K562 (cell line): ENCODE data around the gene EGFL6. TPM values are rescaled to one million over a fixed set of nuclear protein-coding genes. Genes with fewer than 3 reads are reported as not detected.

Source experiments
- ATF3 ChIP-seq, 2 experiments: fragments of 450-650 bp in 1 of 2; sonication (generic) in 1 of 2; formaldehyde crosslinking in 1 of 2; IDR thresholded peaks in 1 of 2; conservative IDR thresholded peaks in 1 of 2; 2 replicates each; pipeline versions ENCODE4 v1.6.1 to v1.8.1; 2016 to 2023; ENCODE audit warnings: mild to moderate bottlenecking in 2 of 2, moderate library complexity in 2 of 2, inconsistent platforms in 1 of 2, missing genetic modification reagents in 1 of 2
- CEBPG ChIP-seq, 3 experiments: fragments of 200-800 bp in 1 of 3; sonication (Bioruptor generic) in 1 of 3; sonication (generic) in 1 of 3; formaldehyde crosslinking in 1 of 3; IDR thresholded peaks in 2 of 3; conservative IDR thresholded peaks in 1 of 3; 2 replicates each; pipeline versions ENCODE4 v1.6.1 to v1.8.0; 2016 to 2022; ENCODE audit warnings: missing compliant biosample characterization in 2 of 3, missing genetic modification characterization in 2 of 3, mild to moderate bottlenecking in 1 of 3, missing genetic modification reagents in 1 of 3
- HBP1 ChIP-seq: fragments of 450-650 bp; formaldehyde crosslinking; IDR thresholded peaks from 2 replicates; pipeline ENCODE4 v1.4.0; 2022; ENCODE audit warnings: missing genetic modification characterization
- HEY1 ChIP-seq: fragments of 250-450 bp; sonication (Bioruptor Pico); IDR thresholded peaks from 2 replicates; pipeline ENCODE4 v1.5.0; 2020; ENCODE audit warnings: mild to moderate bottlenecking, moderate library complexity, borderline replicate concordance
- HLTF ChIP-seq: fragments of 450-650 bp; IDR thresholded peaks from 2 replicates; pipeline ENCODE4 v1.6.1; 2016
- MAZ ChIP-seq, 2 experiments: fragments of 450-650 bp in 1 of 2; sonication (generic) in 1 of 2; formaldehyde crosslinking; IDR thresholded peaks in 1 of 2; conservative IDR thresholded peaks in 1 of 2; 2 replicates each; pipeline versions ENCODE4 v1.4.0 to v1.5.0; 2020; ENCODE audit warnings: mild to moderate bottlenecking in 1 of 2, missing genetic modification reagents in 1 of 2
- MYNN ChIP-seq, 2 experiments: sonication (generic); formaldehyde crosslinking in 1 of 2; IDR thresholded peaks; 2 replicates each; pipeline versions ENCODE4 v1.5.0 to v1.6.1; 2016 to 2020; ENCODE audit warnings: antibody characterized with exemption in 1 of 2, missing genetic modification reagents in 1 of 2
- NFRKB ChIP-seq: fragments of 450-650 bp; IDR thresholded peaks from 2 replicates; pipeline ENCODE4 v1.6.1; 2016; ENCODE audit warnings: low read depth
- PKNOX1 ChIP-seq: fragments of 450-650 bp; IDR thresholded peaks from 2 replicates; pipeline ENCODE4 v1.6.1; 2016
- PML ChIP-seq: IDR thresholded peaks from 2 replicates; pipeline ENCODE4 v1.6.1; 2012; ENCODE audit warnings: low read length, inconsistent platforms
- PURB ChIP-seq: sonication (generic); formaldehyde crosslinking; IDR thresholded peaks from 2 replicates; pipeline ENCODE4 v1.9.0; 2021; ENCODE audit warnings: low read depth, mild to moderate bottlenecking, missing genetic modification reagents
- RCOR1 ChIP-seq, 2 experiments: IDR thresholded peaks; 2 replicates each; pipeline ENCODE4 v1.6.1; 2012; ENCODE audit warnings: low read depth in 2 of 2, low read length in 2 of 2, borderline replicate concordance in 1 of 2, improper control_type of control experiment in 1 of 2
- SIN3A ChIP-seq, 2 experiments: fragments of 150-350 bp in 1 of 2; IDR thresholded peaks; 2 replicates each; pipeline ENCODE4 v1.6.1; 2011 to 2016; ENCODE audit warnings: borderline replicate concordance in 2 of 2, low read depth in 2 of 2, low read length in 2 of 2, mild to moderate bottlenecking in 2 of 2, moderate library complexity in 2 of 2; ENCODE audit not compliant: control insufficient read depth in 1 of 2
- TCFL5 ChIP-seq: fragments of 250-450 bp; sonication (Bioruptor Pico); conservative IDR thresholded peaks from 2 replicates; pipeline ENCODE4 v1.6.1; 2021; ENCODE audit warnings: mild to moderate bottlenecking, moderate library complexity, matching md5 sums
- TRIM25 ChIP-seq: fragments of 450-650 bp; IDR thresholded peaks from 2 replicates; pipeline ENCODE4 v1.7.0; 2016; ENCODE audit warnings: borderline replicate concordance
- ZBTB1 ChIP-seq: sonication (generic); formaldehyde crosslinking; IDR thresholded peaks from 2 replicates; pipeline ENCODE4 v1.8.1; 2023; ENCODE audit warnings: missing genetic modification reagents, low read depth, mild to moderate bottlenecking, borderline replicate concordance
- ZNF592 ChIP-seq: fragments of 450-650 bp; IDR thresholded peaks from 2 replicates; pipeline ENCODE4 v1.6.1; 2017; ENCODE audit warnings: antibody characterized with exemption, mild to moderate bottlenecking
- polyA plus RNA-seq, 8 experiments: library from polyadenylated mRNA; depleted of rRNA in 4 of 8; stranded (reverse) in 5 of 8; unstranded in 3 of 8; fragments of >200 nt; fragmentation: Nextera tagmentation in 2 of 8; fragmentation: Illumina TruSeq in 1 of 8; extraction: Ambion mirVana in 2 of 8; extraction: Trizol in 1 of 8; gene quantifications; 2 replicates each; pipeline versions ENCODE4 v1.2.1 to v1.2.3, GENCODE V29; 2011 to 2014; ENCODE audit warnings: inconsistent platforms in 1 of 8, missing spikeins in 1 of 8
- total RNA-seq, 7 experiments: library from RNA; depleted of rRNA in 6 of 7; stranded (reverse); fragments of >200 nt in 6 of 7; fragmentation: Illumina TruSeq in 2 of 7; extraction: Trizol in 2 of 7; gene quantifications; 2 replicates each; pipeline versions ENCODE4 v1.2.1 to v1.2.3, GENCODE V29; 2011 to 2021; ENCODE audit warnings: low replicate concordance in 1 of 7

EGFL6 gene
- total and polyA plus RNA-seq, 9 of the 15 experiments (the other 6 are each of a cell fraction or from before 2014, with no cell fraction given): 0.01 TPM; not detected in 8

GRCh38 chrX:13646154-13646549 lies 76.8 kb downstream of the EGFL6 start (continued):
- TF ChIP-seq SIN3A (IDR thresholded peaks at IDR 0.05; ENCODE audit: borderline replicate concordance in 2 of 2, control insufficient read depth in 1 of 2, low read depth in 2 of 2, low read length in 2 of 2) (no peak), TRIM25 (no peak), HBP1 (CRISPR knock-in tag) (no peak), MAZ (CRISPR knock-in tag; conservative IDR thresholded peaks at IDR 0.05 in 1 of 2, IDR thresholded peaks at IDR 0.05 in 1 of 2) (no peak), ZNF592 (peak; percentile 40; the same call in 1 of the 2 replicates), HEY1 (no peak), PURB (CRISPR knock-in tag) (no peak), RCOR1 (IDR thresholded peaks at IDR 0.05; ENCODE audit: borderline replicate concordance in 1 of 2, low read depth in 2 of 2, low read length in 2 of 2) (no peak), TCFL5 (CRISPR knock-in tag) (no peak), MYNN (IDR thresholded peaks at IDR 0.05) (no peak), MYNN (CRISPR knock-in tag; IDR thresholded peaks at IDR 0.05) (no peak), PKNOX1 (no peak), ATF3 (IDR thresholded peaks at IDR 0.05) (0 out of 2 replicates have a peak, but pooled peaks have one; percentile 14), ATF3 (CRISPR knock-in tag; conservative IDR thresholded peaks at IDR 0.05) (no peak), PML (no peak), ZBTB1 (CRISPR knock-in tag) (no peak), NFRKB (no peak), CEBPG (CRISPR knock-in tag; IDR thresholded peaks at IDR 0.05) (peak; percentile 60; the same call in 1 of the 2 replicates), CEBPG (tag; conservative IDR thresholded peaks at IDR 0.05 in 1 of 2, IDR thresholded peaks at IDR 0.05 in 1 of 2) (peak in 1 of 2 experiments; percentile 57; a peak in 2 of 4 replicates), HLTF (no peak)
